ENCODE measurements around the gene NKAIN2.

GRCh38 chr6:124190256-124190655 lies 386.6 kb downstream of the NKAIN2 start:
- no peak for TF ChIP-seq EZH2 (IDR thresholded peaks at IDR 0.05; ENCODE audit: low read length)
- TF ChIP-seq CTCF (optimal IDR thresholded peaks at IDR 0.05 in 1 of 3, IDR thresholded peaks at IDR 0.05 in 1 of 3, conservative IDR thresholded peaks at IDR 0.05 in 1 of 3; ENCODE audit: extremely low read depth in 1 of 3, insufficient read depth in 2 of 3, low read length in 3 of 3), result no peak
